ENCODE measurements around the gene MAGI2.

- no peak for TF ChIP-seq CTCF (IDR thresholded peaks at IDR 0.05 in 4 of 5, conservative IDR thresholded peaks at IDR 0.05 in 1 of 5)
- no peak for TF ChIP-seq POLR2A (IDR thresholded peaks at IDR 0.05)
These were observed 1398.4 kb downstream of the MAGI2 start for GRCh38 chr7:78055001-78055573.
